K562 (cell line): ENCODE measurements around the gene ZNF143. TPM values are rescaled to one million over a fixed set of nuclear protein-coding genes. Genes with fewer than 3 reads are reported as not detected.

Experiments
- ATAC-seq: fragments of 200-7000 bp; cut with Tn5 transposase; 3 replicates; pipeline ENCODE4 v1.9.1; 2020; ENCODE audit warnings: moderate library complexity
- BruUV-seq: library from RNA; stranded (reverse); fragments of 400-500 nt; replicated peaks from 2 replicates; lab custom pipeline; 2021; lab: Mats Ljungman, UMichigan
- CTCF ChIA-PET: fragments of 300-600 bp; formaldehyde crosslinking; extraction: SDS; loops from one replicate; lab custom pipeline; 2021; ENCODE audit warnings: low intra/inter-chr PET ratio; lab: Yijun Ruan, JAX
- POLR2A ChIA-PET: fragments of 300-600, 350-650 bp; sonication (Branson Sonifier 250); formaldehyde crosslinking; extraction: SDS; loops from one replicate; lab custom pipeline; 2021; ENCODE audit warnings: antibody characterized with exemption, inconsistent platforms; lab: Yijun Ruan, JAX
- DNase-seq, 4 experiments: peaks; one replicate each; pipeline versions ENCODE4 v3.0.0 to v3.0.0-alpha.2; 2011 to 2018; ENCODE audit warnings: low spot score in 3 of 4, mixed read lengths in 3 of 4; ENCODE audit errors: extremely low read depth in 1 of 4
- FAIRE-seq: peaks from 2 replicates; lab custom pipeline; 2011; peaks lifted over from hg19 to GRCh38; lab: Jason Lieb, UNC
- H2AFZ ChIP-seq: 2 replicates; pipeline ENCODE4 v1.6.0; 2011; ENCODE audit warnings: low read depth, low read length, control low read depth, inconsistent platforms
- H3K27ac ChIP-seq: fragments of 200-600 bp; 3 replicates; pipeline ENCODE4 v1.8.0; 2011; ENCODE audit warnings: low read depth, mild to moderate bottlenecking, control low read depth, inconsistent platforms, low read length, moderate library complexity, mixed read lengths; ENCODE audit errors: extremely low read depth
- H3K27me3 ChIP-seq, 2 experiments: fragments of 300-600 bp in 1 of 2; 2 replicates in 1 of 2; 3 replicates in 1 of 2; pipeline versions ENCODE4 v1.6.0 to v1.8.0; 2011; ENCODE audit warnings: inconsistent platforms in 2 of 2, low read length in 2 of 2, mild to moderate bottlenecking in 1 of 2, mixed read lengths in 1 of 2, moderate library complexity in 1 of 2; ENCODE audit not compliant: control insufficient read depth in 2 of 2, insufficient read depth in 2 of 2
- H3K36me3 ChIP-seq: fragments of 300-600 bp; 3 replicates; pipeline ENCODE4 v1.8.0; 2011; ENCODE audit warnings: mild to moderate bottlenecking, low read length, inconsistent platforms; ENCODE audit not compliant: control insufficient read depth, insufficient read depth
- H3K4me1 ChIP-seq, 2 experiments: fragments of 200-600 bp in 1 of 2; replicated peaks in 1 of 2; 2 replicates in 1 of 2; 3 replicates in 1 of 2; pipeline versions ENCODE4 v1.5.1 to v1.8.0; 2011; ENCODE audit warnings: inconsistent platforms in 2 of 2, low read length in 2 of 2, mild to moderate bottlenecking in 1 of 2, mixed read lengths in 1 of 2, moderate library complexity in 1 of 2; ENCODE audit not compliant: control insufficient read depth in 2 of 2, insufficient read depth in 2 of 2
- H3K4me2 ChIP-seq: 2 replicates; pipeline ENCODE4 v1.6.1; 2011; ENCODE audit warnings: low read length, control low read depth, inconsistent platforms, mixed read lengths; ENCODE audit not compliant: insufficient read depth
- H3K4me3 ChIP-seq: fragments of 200-600 bp; sonication (generic), shearing (Covaris generic); 2 replicates; pipeline ENCODE4 v1.5.1; 2016; ENCODE audit warnings: control low read depth, inconsistent platforms
- H3K79me2 ChIP-seq: fragments of 200-600 bp; 3 replicates; pipeline ENCODE4 v1.8.0; 2011; ENCODE audit warnings: low read length, inconsistent platforms; ENCODE audit not compliant: control insufficient read depth, insufficient read depth
- H3K9ac ChIP-seq, 2 experiments: 2 replicates each; pipeline versions ENCODE4 v1.6.0 to v1.6.1; 2011; ENCODE audit warnings: low read depth in 2 of 2, low read length in 2 of 2, control low read depth in 1 of 2, inconsistent platforms in 1 of 2, mild to moderate bottlenecking in 1 of 2, mixed read lengths in 1 of 2; ENCODE audit not compliant: insufficient read depth in 1 of 2
- H3K9me1 ChIP-seq: one replicate; pipeline ENCODE4 v1.6.0; 2011; ENCODE audit warnings: inconsistent platforms, mild to moderate bottlenecking, low read length, moderate library complexity; ENCODE audit not compliant: control insufficient read depth, insufficient read depth
- H3K9me3 ChIP-seq: replicated peaks from 2 replicates; pipeline ENCODE4 v1.5.1; 2011; ENCODE audit warnings: low read depth, low read length, inconsistent platforms; ENCODE audit not compliant: control insufficient read depth, insufficient read depth
- H4K20me1 ChIP-seq: replicated peaks from 2 replicates; pipeline ENCODE4 v1.6.1; 2011; ENCODE audit warnings: low read length, inconsistent platforms, mixed read lengths; ENCODE audit not compliant: control insufficient read depth, insufficient read depth
- FOSL1 ChIP-seq: fragments of 200-800 bp; sonication (Bioruptor generic); conservative IDR thresholded peaks from 2 replicates; pipeline ENCODE4 v1.6.1; 2016; ENCODE audit warnings: missing genetic modification characterization, missing compliant biosample characterization
- TEAD1 ChIP-seq, 2 experiments: fragments of 450-650 bp in 1 of 2; sonication (generic) in 1 of 2; formaldehyde crosslinking; IDR thresholded peaks; 2 replicates each; pipeline versions ENCODE4 v1.4.0 to v1.8.0; 2020 to 2022; ENCODE audit warnings: mild to moderate bottlenecking in 2 of 2, missing genetic modification reagents in 1 of 2
- ZNF583 ChIP-seq: fragments of 250-450 bp; sonication (Bioruptor Pico); IDR thresholded peaks from 2 replicates; pipeline ENCODE4 v1.4.0; 2020
- WGBS: fragments of 100-300 bp; shearing (Covaris generic); methylation state at CpG from one replicate; pipeline ENCODE4 v1.1.6; 2016; ENCODE audit warnings: low coverage, mixed read lengths; ENCODE audit not compliant: insufficient coverage; ENCODE audit errors: missing lambda C conversion rate; 5-methylcytosine and 5-hydroxymethylcytosine counted together
- in situ Hi-C: fragments of 300-500 bp; cut with MboI; formaldehyde crosslinking; loops from 4 replicates; pipeline ENCODE4 v1.15.0; 2018; ENCODE audit warnings: inconsistent platforms, mixed read lengths
- intact Hi-C: fragments of 100-400 bp; cut with micrococcal nuclease; formaldehyde crosslinking; loops from 2 replicates; pipeline ENCODE4 v1.14.2; 2022
- polyA plus RNA-seq, 8 experiments: library from polyadenylated mRNA; depleted of rRNA in 4 of 8; stranded (reverse) in 5 of 8; unstranded in 3 of 8; fragments of >200 nt; fragmentation: Nextera tagmentation in 2 of 8; fragmentation: Illumina TruSeq in 1 of 8; extraction: Ambion mirVana in 2 of 8; extraction: Trizol in 1 of 8; gene quantifications; 2 replicates each; pipeline versions ENCODE4 v1.2.1 to v1.2.3, GENCODE V29; 2011 to 2014; ENCODE audit warnings: inconsistent platforms in 1 of 8, missing spikeins in 1 of 8
- total RNA-seq, 7 experiments: library from RNA; depleted of rRNA in 6 of 7; stranded (reverse); fragments of >200 nt in 6 of 7; fragmentation: Illumina TruSeq in 2 of 7; extraction: Trizol in 2 of 7; gene quantifications; 2 replicates each; pipeline versions ENCODE4 v1.2.1 to v1.2.3, GENCODE V29; 2011 to 2021; ENCODE audit warnings: low replicate concordance in 1 of 7
- TF ChIP-seq, protein P1 (sequence below), 2 experiments: fragments of 450-650 bp; formaldehyde crosslinking in 1 of 2; IDR thresholded peaks; 2 replicates each; pipeline versions ENCODE4 v1.4.0 to v1.6.1; 2014 to 2020; ENCODE audit warnings: mild to moderate bottlenecking in 2 of 2, borderline replicate concordance in 1 of 2, low read depth in 1 of 2

ZNF143 gene
- total and polyA plus RNA-seq, 9 of the 15 experiments (the other 6 are each of a cell fraction or from before 2014, with no cell fraction given): 18.4 to 58.5 (median 27.1) TPM

DNA sequence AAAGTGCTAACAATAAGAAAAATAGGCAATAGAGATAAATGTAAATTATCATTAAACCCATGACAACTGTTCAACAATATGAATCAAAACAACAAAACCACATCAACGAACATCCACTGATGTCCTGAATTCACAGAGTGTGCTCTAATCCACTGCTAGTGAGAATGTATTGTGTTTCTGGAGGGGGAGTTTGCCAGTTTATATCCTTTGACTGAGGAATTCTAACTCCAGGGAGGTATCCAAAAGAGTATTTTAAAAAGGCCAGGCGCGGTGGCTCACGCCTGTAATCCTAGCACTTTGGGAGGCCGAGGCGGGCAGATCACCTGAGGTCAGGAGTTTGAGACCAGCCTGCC lies 110.9 kb downstream of the ZNF143 start:
- Histone ChIP-seq H3K4me3 (no peak overlapping the region), H3K9ac (peak overlapping the region; percentile 96; a peak in 3 of 4 replicates), H4K20me1 (peaks cover 9% of the 10 kb centered on the region), H3K27me3 (no peaks in the 10 kb centered on the region), H3K9me1 (no peaks in the 10 kb centered on the region), H3K9me3 (no peaks in the 10 kb centered on the region), H3K36me3 (peaks cover 18% of the 10 kb centered on the region), H3K4me2 (peak overlapping the region; percentile 79), H3K27ac (peak overlapping the region; percentile 98), H3K79me2 (peaks cover 33% of the 10 kb centered on the region), H2AFZ (peak overlapping the region; percentile 12; the same call in 1 of the 2 replicates), H3K4me1 (peaks cover 35 to 39% of the 10 kb centered on the region in 2 experiments)
- FAIRE-seq: no peak
- POLR2A ChIA-PET: interaction anchor here (0.7 to 2.0 kb wide), 4 partner anchors 16 to 110 kb away, joined by 3 to 9 read pairs (median 4); partner anchors contain the start of gene ZNF143
- CTCF ChIA-PET: no interaction called here
- no TSS peak for BruUV-seq
- DNase-seq: no peak
- in situ Hi-C loops (loop anchor here (5.0 kb wide), 1 partner anchor 34 kb away; no protein-coding TSS in a partner anchor), intact Hi-C loops (loop anchor here (2.0 to 10.0 kb wide), 3 partner anchors 37 to 107 kb away; partner anchors contain the start of gene ZNF143)
- ATAC-seq: no peak
- 0 out of 2 replicates have a peak, but pooled peaks have one; percentile 16 for TF ChIP-seq ZNF583 (CRISPR knock-in tag)
- TF ChIP-seq, protein P1, sequence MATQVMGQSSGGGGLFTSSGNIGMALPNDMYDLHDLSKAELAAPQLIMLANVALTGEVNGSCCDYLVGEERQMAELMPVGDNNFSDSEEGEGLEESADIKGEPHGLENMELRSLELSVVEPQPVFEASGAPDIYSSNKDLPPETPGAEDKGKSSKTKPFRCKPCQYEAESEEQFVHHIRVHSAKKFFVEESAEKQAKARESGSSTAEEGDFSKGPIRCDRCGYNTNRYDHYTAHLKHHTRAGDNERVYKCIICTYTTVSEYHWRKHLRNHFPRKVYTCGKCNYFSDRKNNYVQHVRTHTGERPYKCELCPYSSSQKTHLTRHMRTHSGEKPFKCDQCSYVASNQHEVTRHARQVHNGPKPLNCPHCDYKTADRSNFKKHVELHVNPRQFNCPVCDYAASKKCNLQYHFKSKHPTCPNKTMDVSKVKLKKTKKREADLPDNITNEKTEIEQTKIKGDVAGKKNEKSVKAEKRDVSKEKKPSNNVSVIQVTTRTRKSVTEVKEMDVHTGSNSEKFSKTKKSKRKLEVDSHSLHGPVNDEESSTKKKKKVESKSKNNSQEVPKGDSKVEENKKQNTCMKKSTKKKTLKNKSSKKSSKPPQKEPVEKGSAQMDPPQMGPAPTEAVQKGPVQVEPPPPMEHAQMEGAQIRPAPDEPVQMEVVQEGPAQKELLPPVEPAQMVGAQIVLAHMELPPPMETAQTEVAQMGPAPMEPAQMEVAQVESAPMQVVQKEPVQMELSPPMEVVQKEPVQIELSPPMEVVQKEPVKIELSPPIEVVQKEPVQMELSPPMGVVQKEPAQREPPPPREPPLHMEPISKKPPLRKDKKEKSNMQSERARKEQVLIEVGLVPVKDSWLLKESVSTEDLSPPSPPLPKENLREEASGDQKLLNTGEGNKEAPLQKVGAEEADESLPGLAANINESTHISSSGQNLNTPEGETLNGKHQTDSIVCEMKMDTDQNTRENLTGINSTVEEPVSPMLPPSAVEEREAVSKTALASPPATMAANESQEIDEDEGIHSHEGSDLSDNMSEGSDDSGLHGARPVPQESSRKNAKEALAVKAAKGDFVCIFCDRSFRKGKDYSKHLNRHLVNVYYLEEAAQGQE (IDR thresholded peaks at IDR 0.05; ENCODE audit: borderline replicate concordance): 0 out of 2 replicates have a peak, but pooled peaks have one; percentile 2
- TF ChIP-seq, protein P1 (CRISPR knock-in tag; IDR thresholded peaks at IDR 0.05; ENCODE audit: low read depth): no peak
- TF ChIP-seq FOSL1: no peak
- 0 out of 4 replicates have a peak, but pooled peaks of 1 of the 2 experiments have one; percentile 30 for TF ChIP-seq TEAD1 (CRISPR knock-in tag; IDR thresholded peaks at IDR 0.05)
- 96% methylated on average over 6 of the region's 6 CpGs for WGBS
